Tibial artery (tissue), 4 donors: Measurements from ENCODE around the gene SLC25A23.

Experiments
- DNase-seq, 2 donors: peaks; one replicate each; pipeline ENCODE4 v3.0.0-alpha.2; 2019
- H3K27ac ChIP-seq, 2 donors: fragments of 200-600 bp; sonication (generic) in 1 of 2; 1 replicate in 1 of 2; 2 replicates in 1 of 2; pipeline ENCODE4 v1.5.1; 2018 to 2019; ENCODE audit warnings: mild to moderate bottlenecking in 1 of 2
- H3K27me3 ChIP-seq, 2 donors: fragments of 200-600 bp; sonication (generic) in 1 of 2; one replicate each; pipeline versions ENCODE4 v1.5.1 to v1.6.0; 2016 to 2019
- H3K36me3 ChIP-seq, 3 donors: fragments of 200-600 bp; sonication (generic) in 2 of 3; one replicate each; pipeline ENCODE4 v1.5.1; 2016 to 2019; ENCODE audit warnings: mild to moderate bottlenecking in 2 of 3
- H3K4me1 ChIP-seq, 4 donors: fragments of 200-600 bp; sonication (generic) in 2 of 4; 1 replicate in 3 of 4; 2 replicates in 1 of 4; pipeline ENCODE4 v1.5.1; 2016 to 2019
- H3K4me3 ChIP-seq, 2 donors: fragments of 200-600 bp; sonication (generic) in 1 of 2; 1 replicate in 1 of 2; 2 replicates in 1 of 2; pipeline ENCODE4 v1.5.1; 2018 to 2019; ENCODE audit warnings: mild to moderate bottlenecking in 2 of 2
- H3K9me3 ChIP-seq, 3 donors: fragments of 200-600 bp; sonication (generic) in 1 of 3; one replicate each; pipeline ENCODE4 v1.5.1; 2016 to 2019
- intact Hi-C: fragments of 100-400 bp; cut with DNase I; formaldehyde crosslinking; loops from one replicate; pipeline ENCODE4 v1.15.0; 2023; ENCODE audit warnings: low total_unique reads
- TF ChIP-seq, protein P1 (sequence below), 2 experiments: fragments of 200-600 bp in 1 of 2; fragments of 450-650 bp in 1 of 2; IDR thresholded peaks; one replicate each; pipeline ENCODE4 v1.5.1; 2017 to 2019; ENCODE audit warnings: antibody characterized with exemption in 2 of 2, mild to moderate bottlenecking in 1 of 2, moderate library complexity in 1 of 2

SLC25A23 gene

DNA sequence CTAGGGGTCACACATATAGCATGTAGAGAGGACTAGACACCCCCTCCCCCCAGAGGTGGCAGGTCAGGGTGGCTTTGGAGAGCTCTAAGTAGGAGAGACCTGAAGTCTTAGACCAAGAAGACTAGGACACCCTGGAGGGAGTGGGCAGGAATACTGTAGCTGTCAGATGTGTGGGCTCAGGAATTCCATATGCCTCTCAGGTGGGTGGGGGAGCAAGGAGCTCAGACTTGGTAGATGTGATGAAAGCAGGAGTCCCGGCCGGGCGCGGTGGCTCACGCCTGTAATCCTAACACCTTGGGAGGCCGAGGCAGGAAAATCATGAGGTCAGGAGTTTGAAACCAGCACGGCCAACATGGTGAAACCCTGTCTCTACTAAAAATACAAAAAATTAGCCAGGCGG lies 6.1 kb upstream of the SLC25A23 start:
- Histone ChIP-seq H3K27me3 (peaks cover 0 to 25% of the 10 kb centered on the region in 2 donors), H3K27ac (no peak overlapping the region), H3K36me3 (peaks cover 0 to 7% (median 0%) of the 10 kb centered on the region in 3 donors), H3K9me3 (no peaks in the 10 kb centered on the region), H3K4me1 (peaks cover 0 to 13% (median 5%) of the 10 kb centered on the region in 4 donors), H3K4me3 (no peak overlapping the region)
- intact Hi-C loops, result no loop called here
- TF ChIP-seq, protein P1, sequence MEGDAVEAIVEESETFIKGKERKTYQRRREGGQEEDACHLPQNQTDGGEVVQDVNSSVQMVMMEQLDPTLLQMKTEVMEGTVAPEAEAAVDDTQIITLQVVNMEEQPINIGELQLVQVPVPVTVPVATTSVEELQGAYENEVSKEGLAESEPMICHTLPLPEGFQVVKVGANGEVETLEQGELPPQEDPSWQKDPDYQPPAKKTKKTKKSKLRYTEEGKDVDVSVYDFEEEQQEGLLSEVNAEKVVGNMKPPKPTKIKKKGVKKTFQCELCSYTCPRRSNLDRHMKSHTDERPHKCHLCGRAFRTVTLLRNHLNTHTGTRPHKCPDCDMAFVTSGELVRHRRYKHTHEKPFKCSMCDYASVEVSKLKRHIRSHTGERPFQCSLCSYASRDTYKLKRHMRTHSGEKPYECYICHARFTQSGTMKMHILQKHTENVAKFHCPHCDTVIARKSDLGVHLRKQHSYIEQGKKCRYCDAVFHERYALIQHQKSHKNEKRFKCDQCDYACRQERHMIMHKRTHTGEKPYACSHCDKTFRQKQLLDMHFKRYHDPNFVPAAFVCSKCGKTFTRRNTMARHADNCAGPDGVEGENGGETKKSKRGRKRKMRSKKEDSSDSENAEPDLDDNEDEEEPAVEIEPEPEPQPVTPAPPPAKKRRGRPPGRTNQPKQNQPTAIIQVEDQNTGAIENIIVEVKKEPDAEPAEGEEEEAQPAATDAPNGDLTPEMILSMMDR (IDR thresholded peaks at IDR 0.05), result no peak
- DNase-seq, result no peak

- peaks cover 0 to 7% (median 0%) of the 10 kb centered on the region in 3 donors for H3K36me3 ChIP-seq
- TF ChIP-seq, protein P1 (IDR thresholded peaks at IDR 0.05), result no peak
- H3K4me1 ChIP-seq, result peaks cover 0 to 15% (median 5%) of the 10 kb centered on the region in 4 donors
- H3K4me3 ChIP-seq, result no peak overlapping the region
- intact Hi-C loops, result no loop called here
- no peak overlapping the region for H3K27ac ChIP-seq
- DNase-seq, result no peak
- peaks cover 0 to 25% of the 10 kb centered on the region in 2 donors for H3K27me3 ChIP-seq
- H3K9me3 ChIP-seq, result no peaks in the 10 kb centered on the region
These were observed 5.4 kb upstream of the SLC25A23 start for GRCh38 chr19:6465006-6465405.

DNA sequence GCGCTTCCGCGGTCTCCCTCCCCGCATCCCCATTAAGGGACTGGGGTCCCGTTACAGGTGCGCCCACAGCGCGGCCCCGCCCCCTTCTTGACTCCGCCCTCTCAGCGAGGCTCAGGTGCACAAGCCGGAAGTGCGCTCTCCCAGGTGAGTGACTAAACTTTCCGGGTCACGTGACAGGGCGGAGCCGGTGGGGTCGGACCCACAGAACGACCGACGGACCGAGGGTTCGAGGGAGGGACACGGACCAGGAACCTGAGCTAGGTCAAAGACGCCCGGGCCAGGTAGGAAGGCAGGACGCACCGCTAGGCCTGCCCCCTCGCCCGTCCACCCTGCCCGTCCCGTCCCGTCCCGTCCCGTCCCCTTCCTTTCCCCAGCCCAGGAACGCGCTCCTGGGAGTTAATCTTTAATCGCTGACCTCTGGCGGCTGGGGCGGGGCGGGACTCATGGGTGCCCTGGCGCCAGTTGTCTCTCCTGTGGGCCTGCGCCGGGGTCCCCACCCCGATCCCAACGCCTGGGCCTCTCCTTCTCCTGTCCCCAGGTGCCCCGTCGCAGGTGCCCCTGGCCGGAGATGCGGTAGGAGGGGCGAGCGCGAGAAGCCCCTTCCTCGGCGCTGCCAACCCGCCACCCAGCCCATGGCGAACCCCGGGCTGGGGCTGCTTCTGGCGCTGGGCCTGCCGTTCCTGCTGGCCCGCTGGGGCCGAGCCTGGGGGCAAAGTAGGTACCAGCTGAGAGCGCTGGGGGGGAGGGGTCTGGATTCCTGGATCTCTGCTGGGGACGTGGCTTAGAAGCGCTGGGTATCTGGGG lies 4.7 kb upstream of the SLC25A23 start, which contains the start of gene CRB3:
TSS of gene CRB3 (plus strand) at position 202 of the 804 bp plus-strand sequence. CDS start at position 633, 431 bp downstream.
- Histone ChIP-seq H3K27ac (no peak within 1 kb of the TSS), H3K9me3 (no peaks in the 10 kb centered on the region), H3K27me3 (peaks cover 0 to 25% of the 10 kb centered on the region in 2 donors), H3K36me3 (peaks cover 0 to 7% (median 0%) of the 10 kb centered on the region in 3 donors), H3K4me3 (no peak within 1 kb of the TSS), H3K4me1 (peaks cover 0 to 16% (median 6%) of the 10 kb centered on the region in 4 donors)
- intact Hi-C loops, result no loop called here
- TF ChIP-seq, protein P1 (IDR thresholded peaks at IDR 0.05), result no peak
- DNase-seq, result no peak

DNA sequence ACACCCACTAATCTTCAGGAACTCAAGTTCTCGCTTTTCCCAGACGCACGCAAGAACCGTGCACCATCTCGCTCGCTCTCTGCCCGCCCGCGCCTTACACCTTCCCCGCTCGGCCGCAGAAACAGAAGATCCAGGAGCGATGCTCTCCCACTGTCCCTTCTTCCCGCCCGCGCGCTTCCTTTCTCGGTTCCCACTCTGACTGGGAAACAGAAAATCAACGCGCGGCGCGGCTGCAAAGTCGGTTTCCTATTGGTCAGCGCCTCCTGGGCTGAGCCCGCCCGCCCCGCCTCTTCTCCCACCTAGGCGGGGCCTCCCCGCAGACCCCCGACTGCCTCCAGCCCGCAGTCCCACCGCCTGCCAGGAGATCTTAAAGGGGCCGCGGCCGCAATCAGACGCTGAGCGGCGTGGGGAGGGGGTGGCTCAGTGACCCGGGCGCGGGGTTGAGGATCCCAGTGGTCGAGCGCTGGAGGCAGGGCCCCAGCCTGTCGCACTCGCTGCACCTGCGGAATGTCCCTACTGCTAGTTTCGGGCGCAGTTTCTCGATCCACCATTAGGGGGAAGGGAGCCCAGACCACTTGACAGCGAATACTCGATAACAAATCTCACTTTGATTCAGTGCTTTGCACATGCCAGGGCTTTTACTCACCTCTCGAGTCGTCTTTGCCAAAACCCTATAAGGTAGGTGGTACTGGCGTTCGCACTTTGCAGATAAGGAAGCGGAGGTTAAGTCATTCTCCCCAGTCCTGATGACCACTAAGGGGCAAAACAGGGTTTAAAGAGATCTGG lies 700 bp upstream of the SLC25A23 start:
- H3K27me3 ChIP-seq, result peaks cover 0 to 24% of the 10 kb centered on the region in 2 donors
- TF ChIP-seq, protein P1 (IDR thresholded peaks at IDR 0.05), result peak; percentile 44 to 51
- peak overlapping the region; percentile 65 to 72 for H3K4me3 ChIP-seq
- H3K9me3 ChIP-seq, result no peaks in the 10 kb centered on the region
- intact Hi-C loops, result no loop called here
- H3K27ac ChIP-seq, result peak overlapping the region; percentile 64 to 73
- peaks cover 0 to 20% (median 15%) of the 10 kb centered on the region in 3 donors for H3K36me3 ChIP-seq
- DNase-seq, result peak; percentile 97
- peaks cover 0 to 33% (median 18%) of the 10 kb centered on the region in 4 donors for H3K4me1 ChIP-seq

DNA sequence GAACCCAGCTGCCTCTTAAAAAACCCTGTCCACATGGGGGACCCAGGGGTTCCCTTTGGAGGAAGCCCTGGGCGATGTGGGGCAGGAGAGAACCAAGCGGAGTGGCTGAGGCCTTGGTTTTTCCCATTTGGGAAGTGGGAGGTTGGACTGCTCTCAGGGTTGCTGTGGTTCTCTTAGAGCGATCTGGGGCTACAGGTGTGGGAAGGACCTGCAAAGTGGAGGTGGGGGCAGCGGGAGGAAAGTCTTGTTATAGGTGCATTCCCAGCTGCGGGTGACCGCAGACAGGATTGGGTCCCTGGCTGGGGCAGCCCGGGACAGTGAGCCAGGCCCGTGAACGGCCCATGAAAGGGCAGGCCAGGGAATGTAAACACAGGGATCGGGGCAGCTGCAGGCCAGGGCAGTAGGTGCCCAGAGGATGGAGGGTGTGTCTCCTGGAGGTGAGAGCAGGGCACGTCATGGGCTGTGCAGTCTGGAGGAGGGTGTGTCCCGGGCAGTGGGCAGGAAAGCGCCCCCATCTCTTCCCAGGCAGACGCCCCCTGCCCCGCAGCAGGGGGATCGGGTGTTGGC lies 814 bp downstream of the SLC25A23 start:
- peaks cover 0 to 24% (median 14%) of the 10 kb centered on the region in 4 donors for H3K4me1 ChIP-seq
- peaks cover 0 to 9% of the 10 kb centered on the region in 2 donors for H3K27me3 ChIP-seq
- TF ChIP-seq, protein P1 (IDR thresholded peaks at IDR 0.05), result no peak
- H3K36me3 ChIP-seq, result peaks cover 14 to 35% (median 31%) of the 10 kb centered on the region in 3 donors
- peak overlapping the region; percentile 64 to 73 for H3K27ac ChIP-seq
- peaks cover 0 to 9% (median 8%) of the 10 kb centered on the region in 3 donors for H3K9me3 ChIP-seq
- peak in 1 of 2 donors; percentile 67 for DNase-seq
- intact Hi-C loops, result no loop called here
- peak overlapping the region; percentile 65 to 72 for H3K4me3 ChIP-seq
